NCI-H526 (cell line): Measurements from ENCODE around the gene CASQ2.
A peak's percentile ranks its signal among the peaks of the same experiment; 100 is the strongest.

ENCODE experiments used
- DNase-seq, 2 experiments: peaks; one replicate each; lab custom pipeline; 2025; lab: John Stamatoyannopoulos, UW

Gene CASQ2

DNA sequence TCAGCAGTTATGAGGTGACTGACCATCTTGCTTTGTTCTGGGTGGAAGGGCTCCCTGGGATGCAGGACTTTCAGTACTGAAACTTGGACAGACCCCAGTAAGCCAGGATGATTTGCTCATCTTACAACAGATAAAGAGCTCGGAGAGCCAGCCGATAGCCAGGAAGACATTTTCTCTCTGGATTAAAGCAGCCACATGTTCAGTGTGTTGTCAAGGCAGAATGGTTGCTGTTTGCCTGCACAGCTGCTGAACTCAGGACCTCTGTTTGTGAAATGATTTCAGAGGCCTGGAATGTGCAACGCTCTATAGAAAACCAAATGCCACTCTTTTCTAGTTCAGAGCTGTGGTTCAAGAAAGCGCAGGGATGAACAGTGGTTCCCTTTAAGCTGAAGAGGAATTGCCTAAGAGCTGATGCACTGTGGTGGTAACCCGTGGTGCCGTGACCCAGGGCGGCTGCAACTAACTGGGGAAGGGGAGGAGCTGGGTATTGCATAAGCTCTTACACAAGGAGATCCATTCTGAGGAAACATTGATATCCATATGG, 40.7 kb downstream of the CASQ2 start:
- DNase-seq: no peak

DNA sequence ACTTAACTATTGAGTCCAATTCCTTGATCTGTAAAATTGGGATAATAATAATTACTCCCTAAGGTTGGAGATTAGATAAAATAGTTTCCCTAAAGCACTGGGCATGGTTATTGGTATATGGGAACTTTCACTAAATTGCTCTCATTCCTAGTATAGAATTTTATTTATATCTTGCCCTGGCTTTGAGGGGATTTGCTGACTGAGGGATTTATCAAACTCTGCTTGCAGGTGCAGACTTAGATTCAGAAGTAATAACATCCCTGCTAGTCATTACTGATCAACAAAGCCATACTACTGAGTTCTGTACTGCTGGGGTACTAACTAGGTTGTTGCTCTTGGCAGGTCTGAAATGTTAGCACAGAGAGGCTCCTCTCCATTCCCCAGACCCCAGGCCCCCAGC, 41.9 kb downstream of the CASQ2 start:
- DNase-seq: no peak

DNA sequence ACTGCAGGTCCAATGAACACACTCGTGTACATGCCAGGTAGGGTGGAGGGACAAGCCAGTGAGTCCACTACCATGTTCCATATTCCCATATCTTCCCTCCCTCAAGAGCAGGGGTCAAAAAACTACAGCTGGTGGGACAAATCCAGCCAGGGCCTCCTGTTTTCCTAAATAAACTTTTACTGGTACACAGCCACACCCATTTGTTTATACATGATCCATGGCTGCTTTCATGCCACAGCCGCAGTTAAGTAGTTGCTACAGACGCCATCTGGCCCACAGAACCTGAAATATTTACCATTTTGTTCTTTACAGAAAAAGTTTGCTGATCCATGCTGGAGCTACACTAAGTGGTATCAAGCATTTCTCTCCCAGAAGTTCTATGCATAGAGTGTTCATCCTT, 42.4 kb downstream of the CASQ2 start:
- DNase-seq: peak in 1 of 2 experiments; percentile 23

DNA sequence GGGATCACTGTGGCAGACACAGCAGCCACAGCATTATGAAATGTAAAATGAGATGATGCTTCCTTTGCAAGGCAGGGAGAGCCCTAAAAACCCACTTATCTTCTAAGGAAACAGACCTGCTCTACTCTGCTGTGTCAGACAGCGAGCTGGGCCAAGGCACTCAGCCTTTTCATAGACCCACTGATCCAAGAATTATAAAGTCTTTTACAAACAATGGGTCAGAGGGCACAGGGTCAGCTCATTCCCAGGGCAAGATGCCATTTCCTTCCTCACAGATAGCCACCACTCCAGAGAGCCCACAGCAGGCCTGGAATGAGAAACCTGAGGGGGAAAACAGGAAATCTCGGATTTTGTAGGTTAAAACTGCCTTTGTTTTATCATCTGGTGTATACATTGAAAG, 42.9 kb downstream of the CASQ2 start:
- DNase-seq: no peak

DNA sequence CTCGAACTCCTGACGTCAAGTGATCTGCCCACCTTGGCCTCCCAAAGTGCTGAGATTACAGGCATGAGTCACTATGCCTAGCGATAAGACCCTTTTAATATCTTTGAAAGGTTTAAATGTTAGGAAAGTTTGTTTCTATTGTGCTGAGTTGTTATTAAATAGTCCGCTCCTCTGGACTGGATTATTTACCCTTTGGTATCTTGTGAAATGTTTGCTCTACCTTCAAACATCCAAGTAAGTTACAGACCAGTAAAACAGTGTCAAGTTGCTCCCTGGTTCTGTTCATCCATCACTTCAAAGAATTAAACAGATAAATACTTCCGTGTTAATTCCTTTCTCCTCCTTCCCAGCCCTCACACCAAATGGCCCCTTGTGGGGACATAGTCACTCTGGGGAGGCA, 44.8 kb downstream of the CASQ2 start:
- no peak for DNase-seq

DNA sequence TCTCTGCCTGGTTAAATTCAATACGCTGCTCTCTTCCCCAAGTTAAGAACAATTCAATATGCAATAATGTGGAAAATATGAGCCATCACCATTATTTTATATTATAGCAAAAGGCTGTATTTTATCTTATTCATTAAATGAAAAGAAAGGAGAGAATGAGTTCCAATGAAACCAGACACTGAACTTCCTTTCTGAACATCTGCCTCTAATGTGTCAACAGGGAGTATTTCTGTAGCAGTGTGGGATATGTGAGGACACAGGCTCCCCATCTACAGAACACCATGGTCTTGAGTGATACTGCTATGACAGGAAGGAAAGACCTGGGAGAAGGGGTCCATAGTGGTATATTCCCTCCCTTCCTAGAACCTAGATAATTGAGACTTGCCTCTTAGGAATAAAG, 46.3 kb downstream of the CASQ2 start:
- DNase-seq: no peak

DNA sequence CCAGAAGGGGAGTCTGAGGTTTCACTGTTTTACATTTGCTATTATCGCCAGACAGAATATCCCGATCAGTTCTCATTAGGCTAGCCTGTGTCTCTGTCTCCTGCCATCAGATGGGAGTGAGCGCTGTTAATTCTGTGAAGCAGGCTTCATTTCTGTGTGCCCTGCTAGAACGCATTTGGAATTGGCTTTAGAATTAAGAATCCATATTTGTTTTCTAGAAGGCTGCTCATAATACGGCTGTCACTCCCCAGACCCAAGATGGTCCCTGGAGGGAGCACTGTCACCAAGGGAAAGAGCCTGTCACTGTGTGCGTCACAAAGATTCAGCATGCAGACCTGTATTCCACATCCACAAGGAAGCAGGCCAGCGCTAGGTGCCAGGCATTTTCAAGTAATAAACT, 49.2 kb downstream of the CASQ2 start:
- DNase-seq: peak; percentile 56 to 63

DNA sequence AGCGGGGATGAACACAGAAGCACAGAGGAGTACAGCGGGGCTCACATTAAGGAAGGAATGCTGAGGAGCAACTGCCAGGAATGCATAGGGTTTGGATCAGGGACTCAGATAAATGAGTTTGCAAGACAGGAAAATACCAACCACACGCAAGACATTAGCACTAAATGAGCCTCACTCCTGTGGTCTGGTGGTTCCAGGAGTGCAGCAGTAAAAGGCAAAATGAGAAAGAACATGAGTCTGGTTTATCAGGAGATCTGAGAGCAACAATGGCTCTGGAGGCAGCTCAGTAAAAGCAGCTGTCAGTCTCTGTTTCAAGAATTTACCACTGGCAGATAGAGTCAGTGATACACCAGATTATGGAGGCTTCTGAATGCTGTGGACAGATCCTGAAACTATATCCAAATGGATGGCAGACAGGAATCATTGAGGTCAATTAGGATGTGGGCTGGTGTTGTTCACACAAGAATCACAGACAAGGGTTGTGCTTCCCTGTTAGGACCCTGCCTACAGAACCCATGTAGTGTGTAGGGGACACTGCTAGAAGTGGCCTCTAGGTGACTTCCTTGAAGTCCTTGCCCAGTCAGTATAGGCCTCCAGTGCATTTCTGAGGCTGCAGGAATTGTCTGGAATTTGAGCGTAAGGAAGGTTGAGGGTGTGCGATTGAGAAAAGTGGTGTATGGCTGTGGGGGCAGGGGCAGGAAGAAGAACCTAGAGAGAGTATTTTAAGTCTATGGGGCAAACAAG, 50.3 kb downstream of the CASQ2 start:
- no peak for DNase-seq

DNA sequence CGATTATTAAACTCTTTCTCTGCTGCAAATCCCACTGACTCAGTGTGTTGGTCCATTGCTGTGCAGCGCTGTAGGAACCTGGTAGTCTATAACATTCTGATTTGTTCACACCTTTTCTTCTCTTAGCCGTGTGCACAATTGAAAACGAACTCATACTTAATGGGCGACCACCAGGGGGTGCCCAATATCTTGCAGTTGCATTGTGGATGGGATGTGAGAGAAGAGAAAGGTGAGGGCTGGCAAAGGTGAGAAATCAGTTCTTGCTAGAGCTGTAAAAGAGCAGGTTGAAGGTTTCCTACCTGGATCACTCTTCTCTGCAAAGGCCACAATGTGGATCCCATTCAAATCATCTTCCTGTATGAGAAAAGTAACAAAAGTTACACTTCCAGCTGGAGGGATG, 51.0 kb downstream of the CASQ2 start:
- DNase-seq: peak; percentile 66 to 85

DNA sequence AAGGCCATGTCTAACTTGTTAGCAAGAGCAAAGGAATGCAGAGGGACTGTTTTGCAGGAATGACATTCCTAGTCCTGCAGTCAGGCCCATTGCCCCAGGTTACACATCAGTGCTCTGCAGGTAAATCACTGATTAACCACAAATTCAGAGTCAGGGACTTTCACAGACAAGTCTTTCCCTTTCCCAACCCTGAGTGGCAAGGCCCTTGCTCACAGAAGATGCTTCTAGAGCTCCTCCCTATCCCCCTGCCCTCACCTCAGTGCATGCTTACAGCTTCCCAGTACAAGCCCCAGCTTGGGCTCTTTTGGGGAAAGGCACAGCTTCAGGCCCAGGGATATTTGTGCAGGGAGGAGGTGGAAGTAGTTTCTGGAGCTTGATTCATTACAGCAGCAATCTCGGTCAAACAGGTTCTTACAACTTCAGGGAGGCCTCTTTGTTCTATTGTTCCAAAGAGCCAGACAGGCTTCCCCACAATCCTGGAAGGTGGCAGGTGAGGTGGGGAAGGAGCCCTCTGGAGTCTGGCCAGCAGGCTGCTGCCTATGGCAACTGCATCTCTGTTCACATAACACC, 53.9 kb downstream of the CASQ2 start:
- no peak for DNase-seq

DNA sequence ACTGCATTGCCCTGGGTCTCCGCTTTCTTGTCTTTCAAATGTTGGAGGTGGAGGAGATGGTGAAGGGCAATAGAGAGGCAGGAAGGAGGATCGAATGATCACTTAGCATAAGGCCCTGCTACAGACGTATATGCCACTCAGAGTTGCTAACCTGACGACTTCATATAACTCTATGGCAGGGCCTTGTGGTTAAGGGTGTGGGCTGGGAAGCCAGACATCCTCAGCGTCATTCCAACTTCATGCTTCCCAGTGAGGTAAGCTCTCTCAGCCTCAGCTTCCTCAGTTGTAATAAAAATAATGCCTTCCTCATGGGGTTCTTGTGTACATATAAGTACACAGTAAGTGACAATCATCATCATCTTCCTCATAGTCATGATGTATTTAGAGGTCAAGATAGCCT, 54.6 kb downstream of the CASQ2 start:
- DNase-seq: no peak

DNA sequence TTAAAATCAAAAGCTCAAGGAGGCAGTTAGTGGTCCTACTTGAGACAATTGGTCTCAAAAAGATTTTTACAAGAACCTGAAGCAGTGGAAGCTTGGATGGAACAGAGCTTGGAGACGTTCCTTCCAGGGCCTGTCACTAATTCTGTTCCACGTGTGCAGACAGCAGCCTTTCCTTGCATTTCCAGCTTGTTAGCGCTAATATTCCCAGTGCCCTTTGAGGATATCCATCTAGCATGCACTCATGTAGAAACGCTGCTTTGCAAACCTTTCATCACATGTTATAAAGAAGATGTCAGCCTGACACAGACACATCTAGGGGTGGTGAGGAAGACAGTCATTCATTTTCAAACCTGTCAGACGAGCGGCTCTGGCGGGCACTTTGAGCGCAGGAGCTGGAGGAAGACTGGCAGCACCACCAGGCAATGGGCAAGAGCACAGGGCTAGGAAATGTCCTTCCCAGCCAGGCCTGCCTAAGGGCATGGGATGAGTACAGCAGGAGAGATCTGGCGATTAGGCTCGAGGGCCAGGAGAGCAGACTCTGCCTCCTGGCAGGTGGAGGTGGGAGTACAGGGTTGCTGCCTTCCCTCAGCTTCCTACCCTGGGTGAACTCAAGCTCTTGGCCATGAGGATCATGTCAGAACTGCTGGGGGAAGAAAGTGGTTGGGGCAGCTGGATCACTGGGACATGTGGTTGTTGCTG, 55.5 kb downstream of the CASQ2 start:
- no peak for DNase-seq

DNA sequence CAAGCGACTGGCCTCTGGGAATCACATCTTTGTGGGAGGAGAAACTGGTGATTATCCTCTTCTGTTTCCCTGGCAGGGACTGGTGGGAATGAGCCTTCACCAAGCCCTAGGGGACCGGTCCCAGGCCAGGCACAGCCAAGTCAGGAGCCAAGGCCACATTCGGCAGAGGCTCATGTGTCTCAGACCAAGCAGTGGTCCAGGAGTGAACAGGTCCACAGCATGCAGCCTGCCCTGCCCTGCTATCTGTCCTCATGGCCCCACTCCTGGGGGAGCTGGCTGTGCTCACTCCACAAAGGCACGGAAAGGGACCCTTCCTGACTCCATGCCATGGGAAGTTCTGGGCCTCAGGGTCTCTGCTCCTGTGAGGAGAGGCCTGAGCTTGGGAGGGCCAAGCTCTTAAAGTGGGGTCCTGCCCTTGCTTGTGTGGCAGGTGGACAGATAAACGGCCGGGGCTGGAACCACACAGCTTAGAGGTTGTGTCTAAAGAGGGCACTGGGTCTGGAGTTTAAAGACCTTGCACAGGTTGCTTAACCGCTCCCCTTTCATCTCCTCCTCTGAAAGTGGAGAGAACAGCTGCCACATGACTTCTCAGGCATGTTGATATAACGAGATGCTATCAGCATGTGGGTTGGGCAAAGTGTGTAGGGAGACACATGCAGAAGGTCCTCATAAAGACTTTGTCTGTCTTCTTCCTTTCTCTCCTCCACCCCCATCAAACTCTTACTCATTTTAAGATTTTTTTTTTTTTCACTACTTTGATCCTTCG, 57.5 kb downstream of the CASQ2 start:
- DNase-seq: peak in 1 of 2 experiments; percentile 54

DNA sequence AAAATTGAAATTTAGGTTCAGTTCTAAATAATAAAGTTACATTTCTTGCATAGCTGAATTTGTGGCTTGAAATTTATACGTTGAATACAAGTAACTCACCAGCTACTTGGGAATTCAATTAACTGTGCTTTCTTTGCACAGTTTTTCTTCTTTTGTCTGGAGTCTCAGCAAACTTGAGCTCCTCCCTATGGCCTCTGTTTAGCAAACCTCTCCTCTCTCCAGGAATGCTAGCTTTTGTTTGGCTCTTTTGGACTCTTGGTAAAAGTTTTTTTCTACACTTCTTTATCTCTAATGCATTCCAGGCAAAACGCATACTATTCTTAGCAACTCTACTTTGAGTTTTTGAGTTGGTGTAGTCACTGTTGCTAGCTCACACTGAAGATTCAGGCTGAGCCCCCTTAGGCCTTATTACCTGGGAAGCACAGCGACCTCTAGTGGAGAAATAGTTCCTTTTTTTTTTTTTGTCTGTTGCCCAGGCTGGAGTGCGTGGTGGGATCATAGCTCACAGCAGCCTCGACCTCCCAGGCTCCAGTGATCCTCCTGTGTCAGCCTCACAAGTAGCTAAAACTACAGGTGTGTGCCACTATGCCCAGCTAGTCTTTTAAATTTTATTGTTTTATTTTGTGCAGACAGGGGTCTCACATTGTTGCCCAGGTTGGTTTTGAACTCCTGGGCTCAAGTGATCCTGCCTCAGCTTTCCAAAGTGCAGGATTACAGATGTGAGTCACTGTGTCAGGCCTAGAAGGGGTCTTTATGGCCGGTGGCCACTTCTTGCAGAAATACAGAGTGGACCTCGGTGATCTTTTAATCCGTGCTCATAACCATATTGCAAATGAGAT, 61.7 kb downstream of the CASQ2 start:
- peak; percentile 47 to 77 for DNase-seq

DNA sequence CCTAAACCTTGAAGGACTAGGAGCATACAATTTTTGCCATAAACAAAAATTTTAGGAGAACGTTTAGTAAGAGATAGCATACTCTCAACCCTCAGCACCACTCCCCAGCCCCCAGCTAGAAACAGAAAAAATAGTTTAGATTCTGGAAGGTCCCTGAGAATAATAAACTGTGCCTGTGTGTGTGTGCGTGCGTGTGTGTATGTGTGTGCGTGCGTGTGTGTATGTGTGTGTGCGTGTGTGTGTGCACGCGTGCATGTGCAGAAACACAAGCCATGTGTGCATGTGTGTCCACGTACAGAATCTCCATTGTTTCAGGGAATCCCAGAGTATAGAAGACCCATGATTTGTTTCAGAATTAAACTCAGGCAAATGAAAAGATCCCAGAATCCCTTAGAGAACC, 62.6 kb downstream of the CASQ2 start:
- DNase-seq: no peak

DNA sequence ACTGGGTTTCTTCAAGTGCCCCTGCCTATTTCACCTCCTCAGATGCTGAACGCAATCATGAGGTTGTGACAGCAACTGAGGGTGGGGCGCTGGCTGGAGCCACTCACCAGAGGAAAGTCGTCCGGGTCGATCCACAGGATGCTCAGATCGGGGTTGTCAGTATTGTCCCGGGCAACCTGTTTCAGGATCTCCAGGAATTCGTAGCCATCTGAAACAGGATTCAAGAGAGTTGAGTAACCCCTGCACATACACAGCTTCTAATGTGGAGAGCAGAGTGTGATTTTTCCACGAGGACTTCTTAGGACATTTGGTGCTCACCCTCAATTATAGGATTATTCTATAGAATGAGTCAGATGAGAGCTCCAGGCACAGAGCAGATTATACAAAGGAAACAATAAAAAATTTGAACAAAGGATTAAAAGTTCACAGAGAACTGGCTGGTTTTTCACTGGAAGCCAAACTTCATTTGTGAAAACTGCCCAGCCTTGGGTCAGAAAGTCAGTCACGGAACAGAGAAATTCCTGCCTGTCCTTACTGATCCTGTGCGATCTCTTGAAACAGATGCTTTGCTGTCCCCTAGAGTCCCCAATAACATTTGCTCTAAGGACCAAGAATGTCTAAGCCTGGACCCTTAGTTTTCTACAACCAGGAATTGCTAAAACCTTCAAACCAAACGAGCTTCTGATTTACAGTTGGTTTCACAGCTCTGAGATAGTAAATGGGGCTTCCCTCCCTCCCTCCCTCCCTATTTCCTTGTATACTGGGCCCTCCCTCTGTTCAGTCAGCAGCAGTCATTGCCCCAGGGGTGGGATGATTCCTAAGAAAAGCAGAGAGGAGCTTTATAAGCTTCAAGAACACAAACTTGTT, 63.2 kb downstream of the CASQ2 start:
- DNase-seq: no peak

DNA sequence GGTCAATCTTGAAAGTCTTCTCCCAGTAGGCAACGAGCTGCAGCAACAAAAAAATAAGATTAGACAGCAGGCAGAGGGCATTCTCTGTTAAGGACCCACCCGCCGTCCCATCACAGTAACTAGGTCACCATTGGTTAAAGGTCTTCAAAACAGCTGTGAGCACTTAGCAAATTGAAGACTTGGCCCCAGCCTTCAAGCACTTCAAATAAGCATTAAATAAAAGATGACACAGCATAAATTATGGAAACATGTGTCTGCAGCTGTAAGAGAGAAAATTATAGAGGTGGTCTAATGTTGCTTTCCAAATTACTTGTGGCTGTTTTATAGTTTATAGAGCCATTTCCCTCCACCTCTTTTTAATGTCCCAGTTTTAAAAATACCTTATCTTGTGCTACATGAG, 65.6 kb downstream of the CASQ2 start:
- no peak for DNase-seq

DNA sequence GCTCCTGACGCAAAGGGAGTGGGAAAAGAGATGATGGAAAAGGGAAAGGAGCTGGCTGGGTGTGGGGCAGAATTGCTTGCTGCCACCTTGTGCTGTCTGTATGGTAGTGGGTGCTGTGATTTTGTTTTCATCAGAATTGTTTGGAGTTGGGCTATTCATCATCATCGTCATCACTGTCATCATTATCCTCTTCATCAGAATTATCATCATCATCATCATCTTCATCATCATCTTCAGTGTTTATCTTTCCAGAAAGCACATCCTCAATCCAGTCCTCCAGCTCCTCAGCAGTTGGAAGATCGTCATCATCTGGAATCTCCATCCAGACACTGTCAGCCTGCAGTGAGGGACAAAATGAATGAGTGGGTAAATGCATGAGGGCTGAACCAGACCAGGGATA, 67.4 kb downstream of the CASQ2 start:
- DNase-seq: no peak

DNA sequence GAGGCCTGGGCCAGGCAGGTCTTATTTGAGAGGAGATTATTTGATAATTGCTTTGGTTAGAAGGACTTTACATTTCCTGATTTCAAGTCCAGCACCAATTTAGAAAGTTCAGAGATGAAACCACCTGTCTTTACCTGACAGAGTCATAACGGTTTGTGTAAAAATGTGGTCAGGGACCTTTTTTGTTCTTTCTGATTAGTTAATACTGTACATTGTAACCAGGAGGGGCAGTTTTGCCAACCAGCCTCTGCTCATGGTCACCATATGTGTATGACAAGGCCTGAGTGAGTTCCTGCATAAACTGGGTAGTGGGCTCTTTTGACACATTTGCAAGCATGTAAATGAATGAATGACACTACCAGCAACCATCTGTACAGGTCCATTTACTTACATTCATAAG, 70.9 kb downstream of the CASQ2 start:
- DNase-seq: no peak

DNA sequence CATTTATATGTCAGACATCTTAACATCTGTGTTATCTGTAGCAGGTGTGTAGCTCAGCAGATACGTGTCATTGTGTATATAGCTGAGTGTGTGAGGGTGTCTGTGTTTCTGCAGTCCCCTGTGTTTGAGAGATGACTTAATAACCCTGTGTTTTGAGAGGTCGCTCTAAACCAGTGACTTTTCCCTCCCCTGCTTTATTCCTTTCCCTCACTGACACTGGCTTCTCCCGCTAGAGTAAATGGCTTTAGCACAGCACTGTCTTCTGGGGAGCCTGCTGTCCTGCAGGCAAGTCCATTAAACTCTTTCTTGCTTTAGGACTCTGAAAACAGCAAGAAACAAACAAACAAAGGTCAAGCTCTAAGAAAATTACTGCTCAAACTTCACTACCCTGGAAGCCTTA, 73.7 kb downstream of the CASQ2 start:
- DNase-seq: no peak

DNA sequence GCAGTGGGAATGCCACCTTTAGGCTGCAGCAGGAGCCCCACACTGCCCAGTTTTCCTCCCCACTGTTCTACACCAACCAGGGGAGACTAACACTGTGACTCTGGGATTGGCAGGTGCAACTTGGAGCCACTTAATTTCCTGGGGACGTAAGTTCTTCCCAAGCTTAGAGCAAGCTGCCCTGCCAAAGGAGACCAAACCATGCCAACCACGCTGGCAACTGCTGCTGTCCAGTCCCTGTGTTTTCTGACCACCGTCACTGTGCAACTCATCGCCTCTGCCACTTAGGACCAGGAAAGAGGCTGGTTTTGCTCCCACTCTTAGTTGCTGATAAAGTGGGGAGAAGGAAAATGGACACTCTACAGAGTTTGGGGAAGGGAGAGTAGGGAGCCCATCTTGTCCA, 76.3 kb downstream of the CASQ2 start:
- no peak for DNase-seq
